ENCODE results near the gene MAD1L1.
"Not testable (repeated sequence)": the region's sequence is repeated elsewhere in the genome, so short reads cannot be mapped to it uniquely, and the experiment has no call there.

MAD1L1 gene

GRCh38 chr7:2043316-2044039 is 189.3 kb downstream of the MAD1L1 start:
- DNase-seq (ENCODE audit: low read depth): no peak

- DNase-seq (ENCODE audit: low read depth): no peak
Observed at GRCh38 chr7:2042650-2043049, 190.1 kb downstream of the MAD1L1 start.

DNA sequence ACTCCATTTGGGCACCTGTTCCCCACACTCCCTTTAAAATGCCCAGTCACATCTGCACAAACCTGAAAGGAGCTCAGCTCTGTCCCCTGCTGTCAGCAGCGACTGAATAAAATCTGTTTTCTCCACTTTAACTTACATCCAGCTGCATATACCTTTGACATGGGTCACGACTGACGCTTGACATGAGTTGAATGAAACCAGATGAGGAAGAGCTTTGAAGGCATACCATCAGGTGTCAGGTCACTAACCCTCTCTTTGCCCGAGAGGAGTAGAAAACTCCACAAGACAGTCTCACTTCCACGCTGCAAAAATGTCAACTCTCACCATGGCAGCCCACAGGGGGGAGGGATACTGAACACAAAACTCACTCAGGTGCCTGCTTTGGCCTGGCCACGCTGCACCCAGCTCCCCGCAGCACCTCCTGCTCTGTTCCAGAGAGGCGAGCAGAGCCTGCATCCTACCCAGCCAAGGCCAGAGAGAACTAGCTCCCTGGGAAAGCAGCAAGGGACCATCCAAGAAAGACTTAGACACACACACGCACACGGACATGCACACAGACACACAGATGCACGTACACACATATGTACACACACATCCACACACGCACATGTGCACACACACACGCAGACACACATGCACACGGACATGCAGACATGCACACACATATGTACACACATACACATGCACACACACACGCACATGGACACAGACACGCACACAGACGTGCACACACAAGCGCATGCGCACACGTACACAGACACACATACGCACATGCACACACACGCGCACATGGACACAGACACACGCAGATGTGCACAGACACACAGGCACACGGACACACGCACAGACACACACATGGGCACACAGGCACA is 191.0 kb downstream of the MAD1L1 start:
- no peak for DNase-seq (ENCODE audit: low read depth)

GRCh38 chr7:2040893-2041270 is 191.9 kb downstream of the MAD1L1 start:
- no peak for DNase-seq (ENCODE audit: low read depth)

- no peak for DNase-seq (ENCODE audit: low read depth)
Observed at GRCh38 chr7:2040201-2040892, 192.4 kb downstream of the MAD1L1 start.

DNA sequence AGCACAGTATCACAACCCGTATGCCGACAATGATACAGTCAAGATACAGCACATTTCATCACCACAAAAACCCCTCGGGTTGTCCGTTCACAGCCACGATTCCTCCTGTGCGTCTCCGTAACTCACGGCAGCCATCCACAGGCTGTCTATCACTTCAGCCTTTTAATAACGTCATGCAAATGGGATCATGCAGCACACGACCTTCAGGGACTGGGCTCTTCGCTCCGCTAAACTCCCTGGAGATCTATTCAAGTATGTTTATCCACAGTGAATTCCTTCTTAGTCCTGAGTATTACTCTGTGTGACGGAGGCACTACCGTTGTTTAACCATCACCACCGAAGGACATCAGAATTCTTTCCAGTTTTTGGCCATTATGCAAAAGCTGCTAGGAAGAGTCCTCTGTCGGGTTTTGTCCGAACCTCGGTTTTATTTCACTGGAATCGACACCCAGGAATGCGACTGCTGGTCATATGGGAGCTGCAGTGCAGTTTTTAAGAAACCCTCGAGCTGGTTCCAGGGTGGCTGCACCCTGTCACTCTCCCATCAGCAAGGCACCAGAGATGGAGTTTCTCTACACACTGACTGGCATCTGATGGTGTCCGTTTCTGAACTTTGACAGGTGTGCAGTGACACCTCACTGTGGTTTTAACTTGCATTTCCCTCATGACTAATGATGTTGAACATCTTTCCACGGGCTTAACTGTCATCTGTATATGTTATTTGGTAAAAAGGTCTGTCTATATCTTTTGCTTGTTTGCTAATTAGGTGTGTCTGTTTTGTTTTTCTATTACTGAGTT is 193.6 kb downstream of the MAD1L1 start:
- DNase-seq (ENCODE audit: low read depth): no peak

DNA sequence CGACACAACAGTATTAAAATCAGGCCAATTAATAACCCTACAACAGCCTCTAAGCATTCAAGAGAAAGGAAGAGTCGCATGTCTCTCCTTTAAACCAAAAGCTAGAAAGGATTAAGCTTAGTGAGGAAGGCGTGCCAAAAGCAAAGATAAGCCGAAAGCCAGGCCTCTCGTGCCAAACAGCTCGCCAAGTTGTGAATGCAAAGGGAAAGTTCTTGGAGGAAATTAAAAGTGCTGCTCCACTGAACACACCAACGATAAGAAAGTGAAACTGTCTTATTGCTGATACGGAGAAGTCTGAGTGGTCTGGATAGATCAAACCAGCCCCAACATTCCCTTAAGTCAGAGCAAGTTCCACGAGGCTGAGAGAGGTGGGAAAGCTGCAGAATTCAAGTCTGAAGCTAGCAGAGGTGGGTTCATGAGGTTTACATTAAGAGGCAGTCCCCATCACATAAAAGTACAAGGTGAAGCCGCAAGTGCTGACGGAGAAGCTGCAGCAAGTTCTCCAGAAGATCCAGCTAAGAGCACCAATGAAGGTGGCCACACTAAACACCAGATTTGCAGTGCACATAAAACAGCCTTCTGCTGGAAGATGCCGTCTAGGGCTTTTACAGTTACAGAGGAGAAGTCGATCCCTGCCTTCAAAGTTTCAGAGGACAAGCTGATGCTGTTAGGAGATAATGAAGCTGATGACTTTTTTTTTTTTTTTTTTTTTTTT is 194.8 kb downstream of the MAD1L1 start:
- DNase-seq (ENCODE audit: low read depth): no peak

- no peak for DNase-seq (ENCODE audit: low read depth)
Observed at GRCh38 chr7:2037301-2037807, 195.4 kb downstream of the MAD1L1 start.

- no peak for DNase-seq (ENCODE audit: low read depth)
Observed at GRCh38 chr7:2036786-2037185, 196.0 kb downstream of the MAD1L1 start.

DNA sequence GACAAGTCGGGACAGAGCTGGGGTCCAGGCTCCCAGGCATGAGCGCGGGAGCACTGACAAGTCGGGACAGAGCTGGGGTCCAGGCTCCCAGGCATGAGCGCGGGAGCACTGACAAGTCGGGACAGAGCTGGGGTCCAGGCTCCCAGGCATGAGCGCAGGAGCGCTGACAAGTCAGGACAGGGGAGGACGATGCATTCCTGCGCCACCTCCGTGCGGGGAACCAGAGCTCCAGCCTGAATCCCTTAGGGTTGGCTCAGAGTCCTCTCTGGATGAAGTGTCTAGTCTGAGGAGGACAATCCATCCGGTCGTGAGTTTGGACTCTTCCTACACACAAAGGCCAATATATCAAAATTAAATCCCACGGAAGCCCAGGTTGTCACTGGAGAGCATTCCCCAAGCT is 196.5 kb downstream of the MAD1L1 start:
- DNase-seq (ENCODE audit: low read depth): not testable (repeated sequence)

DNA sequence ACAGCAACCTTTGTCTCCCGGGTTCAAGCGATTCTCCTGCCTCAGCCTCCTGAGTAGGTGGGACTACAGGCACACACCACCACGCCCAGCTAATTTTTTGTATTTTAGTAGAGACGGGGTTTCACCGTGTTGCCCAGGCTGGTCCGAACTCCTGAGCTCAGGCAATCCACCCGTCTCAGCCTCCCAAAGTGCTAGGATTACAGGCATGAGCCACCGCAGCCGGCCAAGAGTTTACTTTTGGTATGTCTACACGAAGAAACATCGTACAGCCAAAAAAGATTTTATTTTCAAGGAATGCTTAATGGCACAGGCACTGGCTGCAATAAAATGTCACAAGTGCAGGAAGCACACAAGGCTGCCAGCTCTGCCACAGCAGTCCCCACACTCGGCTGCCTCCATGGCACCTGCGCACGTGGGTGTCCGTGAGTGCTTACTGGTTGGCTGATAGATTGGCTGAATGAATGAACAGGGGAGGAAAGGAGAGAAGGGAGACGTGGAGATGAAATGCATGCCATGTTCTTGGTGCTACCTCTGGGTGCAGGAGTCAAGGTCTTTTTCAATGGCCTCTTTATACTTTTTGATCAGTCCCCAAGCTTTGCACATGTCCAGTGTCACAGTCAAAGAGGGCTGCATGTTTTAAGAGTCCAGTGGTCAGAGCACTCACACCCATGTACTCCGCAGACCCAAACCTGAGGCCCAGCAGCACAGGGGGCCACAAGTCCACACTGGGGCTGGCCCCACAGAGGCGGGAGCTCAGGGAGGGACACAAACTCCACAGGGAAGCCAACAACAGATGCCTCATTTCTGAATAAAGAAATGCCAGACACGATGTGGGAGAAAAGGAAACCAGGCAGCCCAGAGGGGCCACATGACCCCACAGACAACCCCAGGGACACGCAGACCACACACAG is 198.2 kb downstream of the MAD1L1 start:
- DNase-seq (ENCODE audit: low read depth): no peak

- no peak for DNase-seq (ENCODE audit: low read depth)
Observed at GRCh38 chr7:2033586-2034135, 199.1 kb downstream of the MAD1L1 start.

- no peak for DNase-seq (ENCODE audit: low read depth)
Observed at GRCh38 chr7:2032876-2033407, 199.8 kb downstream of the MAD1L1 start.

GRCh38 chr7:2032030-2032875 is 200.5 kb downstream of the MAD1L1 start:
- no peak for DNase-seq (ENCODE audit: low read depth)

DNA sequence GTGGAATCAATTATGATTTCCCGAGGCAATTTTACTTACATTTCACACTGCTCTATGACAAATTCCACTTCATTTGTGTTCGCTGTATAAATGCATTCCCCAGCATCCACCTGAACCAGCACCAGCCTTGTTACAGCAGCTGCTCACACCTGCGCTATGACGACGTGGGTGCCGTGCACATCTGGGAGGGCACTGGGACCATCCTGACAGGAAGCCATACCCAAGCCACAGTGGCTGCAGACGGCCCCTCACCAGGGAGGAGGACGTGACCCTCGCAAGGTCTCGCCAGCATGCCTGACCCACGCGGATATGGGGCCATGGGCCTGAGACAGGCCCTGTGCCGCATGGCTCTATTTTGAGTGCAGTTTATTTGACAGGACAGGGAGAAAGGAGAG is 201.3 kb downstream of the MAD1L1 start:
- DNase-seq (ENCODE audit: low read depth): no peak

- no peak for DNase-seq (ENCODE audit: low read depth)
Observed at GRCh38 chr7:2030475-2031450, 202.0 kb downstream of the MAD1L1 start.

DNA sequence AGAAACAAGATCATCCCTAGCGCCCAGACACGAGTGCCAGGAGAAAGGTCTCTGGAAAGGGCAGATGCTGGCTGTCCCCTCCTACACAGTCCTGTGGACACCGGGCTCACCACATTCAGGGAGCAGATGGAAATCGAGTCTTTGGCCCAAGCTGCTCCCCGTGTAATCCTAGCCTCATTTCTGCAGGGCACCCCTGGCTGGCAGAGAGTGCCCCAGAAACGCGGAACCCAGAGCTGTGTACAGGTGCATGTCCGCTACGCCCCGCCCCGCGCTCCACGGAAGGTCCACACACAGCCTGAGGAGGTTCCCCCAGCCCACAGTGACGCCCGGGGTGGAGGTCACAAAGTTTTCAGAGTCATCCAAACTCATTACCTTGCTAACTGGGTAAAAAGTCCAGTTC is 202.8 kb downstream of the MAD1L1 start:
- no peak for DNase-seq (ENCODE audit: low read depth)

Measured in fibroblast of gingiva (primary cell).